HG02981 (cell line): ENCODE data around the gene MYCBPAP.
A peak's percentile ranks its signal among the peaks of the same experiment; 100 is the strongest.

Experiments used
- ATAC-seq: cut with Tn5 transposase; IDR thresholded peaks from one replicate; pipeline ENCODE4 v1.9.1; 2021; ENCODE audit warnings: mild to moderate bottlenecking, moderate library complexity; ENCODE audit not compliant: unreplicated experiment

The MYCBPAP gene

DNA sequence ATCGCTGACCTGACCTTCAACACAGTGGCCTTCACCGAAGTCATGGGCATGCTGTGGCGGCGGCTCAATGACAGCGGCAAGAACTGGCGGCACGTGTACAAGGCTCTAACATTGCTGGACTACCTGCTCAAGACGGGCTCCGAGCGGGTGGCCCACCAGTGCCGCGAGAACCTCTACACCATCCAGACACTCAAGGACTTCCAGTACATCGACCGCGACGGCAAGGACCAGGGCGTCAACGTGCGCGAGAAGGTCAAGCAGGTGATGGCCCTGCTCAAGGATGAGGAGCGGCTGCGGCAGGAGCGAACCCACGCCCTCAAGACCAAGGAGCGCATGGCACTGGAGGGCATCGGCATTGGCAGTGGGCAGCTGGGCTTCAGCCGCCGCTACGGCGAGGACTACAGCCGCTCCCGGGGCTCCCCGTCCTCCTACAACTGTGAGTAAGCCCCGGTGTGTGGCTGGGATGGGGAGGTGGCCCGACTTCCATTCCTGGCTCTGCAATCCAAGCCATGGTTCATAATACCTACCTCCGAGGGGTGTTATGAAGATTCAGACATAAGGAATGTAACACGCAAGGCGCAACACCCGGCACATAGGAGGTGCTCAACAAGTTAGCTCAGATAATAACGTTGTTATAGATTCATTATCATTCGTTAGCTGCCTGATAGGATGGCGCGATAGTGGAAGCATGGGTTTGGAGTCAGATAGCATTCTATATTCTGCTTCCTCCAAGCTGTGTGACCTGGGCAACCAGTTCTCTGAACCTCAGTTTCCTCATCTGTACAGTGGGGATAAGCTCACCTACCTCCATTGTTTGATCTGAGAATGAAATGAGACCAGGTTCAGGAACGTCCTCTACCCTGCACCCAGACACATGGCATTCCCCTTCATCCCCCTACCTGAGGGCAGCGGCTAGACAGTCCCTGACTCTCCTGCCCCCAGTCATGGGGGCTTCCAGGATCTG is 28.7 kb downstream of the MYCBPAP start:
- ATAC-seq = no peak

DNA sequence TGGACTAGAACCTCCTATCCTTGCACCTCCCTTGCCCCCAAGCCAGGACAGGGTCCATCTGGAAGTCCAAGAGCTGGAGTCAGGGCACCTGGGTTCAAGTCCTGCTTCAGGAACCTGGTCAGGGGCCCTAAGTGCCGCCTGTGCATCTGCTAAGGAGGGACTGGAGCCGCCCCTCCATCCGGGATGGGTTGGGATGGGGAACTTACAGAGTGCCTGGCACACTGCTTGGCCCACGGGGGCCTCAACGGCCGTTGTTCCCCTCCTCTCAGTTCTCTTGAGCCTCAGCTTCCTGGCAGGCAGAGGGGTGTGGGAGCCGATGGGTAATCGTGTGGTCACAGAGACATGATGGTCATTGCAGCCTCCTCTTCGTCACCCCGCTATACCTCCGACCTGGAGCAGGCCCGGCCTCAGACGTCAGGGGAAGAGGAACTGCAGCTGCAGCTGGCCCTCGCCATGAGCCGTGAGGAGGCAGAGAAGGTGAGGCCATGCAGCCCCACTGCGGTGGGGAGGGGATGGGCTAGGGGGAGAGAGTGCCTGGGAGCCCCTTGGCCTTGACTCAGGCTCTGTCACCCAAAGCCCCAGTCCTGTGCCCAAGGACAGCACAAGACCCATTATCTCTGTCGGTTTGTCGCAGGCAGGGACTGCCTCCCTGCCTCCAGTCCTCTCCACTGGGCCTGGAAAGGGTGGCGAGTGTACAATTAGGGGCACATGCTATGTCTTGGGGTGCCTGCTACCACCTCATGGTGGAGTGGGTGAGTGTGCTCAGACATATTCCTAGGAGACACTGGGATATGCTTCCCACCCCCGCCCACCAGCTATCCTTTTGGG is 29.7 kb downstream of the MYCBPAP start:
- no peak for ATAC-seq

DNA sequence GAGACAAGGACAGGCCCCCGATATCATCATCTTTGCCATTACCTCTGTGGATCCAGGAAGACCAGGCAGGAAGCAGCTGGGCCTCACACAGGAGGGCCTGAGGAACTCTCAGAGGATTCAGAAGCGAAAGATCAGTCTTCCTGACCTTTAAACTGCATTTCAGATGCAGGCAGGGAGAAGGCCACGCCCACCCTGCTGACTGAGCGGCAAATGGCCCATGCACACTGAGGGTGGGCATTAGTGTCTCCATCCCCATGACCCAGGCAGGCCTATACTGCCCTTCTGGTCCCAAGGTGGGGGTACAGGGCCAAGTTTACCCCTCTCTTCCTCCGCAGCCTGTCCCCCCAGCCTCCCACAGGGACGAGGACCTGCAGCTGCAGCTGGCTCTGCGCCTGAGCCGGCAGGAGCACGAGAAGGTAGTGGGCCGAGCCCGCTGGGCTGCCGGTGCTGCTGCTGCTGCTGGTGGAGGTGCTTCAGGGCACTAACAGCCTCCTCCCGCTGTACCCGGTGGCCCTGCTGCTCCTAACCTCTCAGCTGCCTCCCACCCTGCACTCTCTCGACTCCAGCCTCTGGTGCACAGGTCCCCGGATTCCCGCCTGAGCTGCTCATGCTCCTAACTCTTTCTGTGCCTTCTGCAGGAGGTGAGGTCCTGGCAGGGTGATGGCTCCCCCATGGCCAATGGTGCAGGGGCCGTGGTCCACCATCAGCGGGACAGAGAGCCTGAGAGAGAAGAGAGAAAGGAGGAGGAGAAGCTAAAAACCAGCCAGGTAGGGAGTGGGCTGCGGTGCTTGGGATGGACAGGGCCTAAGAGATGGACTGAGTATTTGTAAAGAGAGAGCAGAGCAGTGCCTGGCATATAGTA is 30.5 kb downstream of the MYCBPAP start:
- no peak for ATAC-seq

DNA sequence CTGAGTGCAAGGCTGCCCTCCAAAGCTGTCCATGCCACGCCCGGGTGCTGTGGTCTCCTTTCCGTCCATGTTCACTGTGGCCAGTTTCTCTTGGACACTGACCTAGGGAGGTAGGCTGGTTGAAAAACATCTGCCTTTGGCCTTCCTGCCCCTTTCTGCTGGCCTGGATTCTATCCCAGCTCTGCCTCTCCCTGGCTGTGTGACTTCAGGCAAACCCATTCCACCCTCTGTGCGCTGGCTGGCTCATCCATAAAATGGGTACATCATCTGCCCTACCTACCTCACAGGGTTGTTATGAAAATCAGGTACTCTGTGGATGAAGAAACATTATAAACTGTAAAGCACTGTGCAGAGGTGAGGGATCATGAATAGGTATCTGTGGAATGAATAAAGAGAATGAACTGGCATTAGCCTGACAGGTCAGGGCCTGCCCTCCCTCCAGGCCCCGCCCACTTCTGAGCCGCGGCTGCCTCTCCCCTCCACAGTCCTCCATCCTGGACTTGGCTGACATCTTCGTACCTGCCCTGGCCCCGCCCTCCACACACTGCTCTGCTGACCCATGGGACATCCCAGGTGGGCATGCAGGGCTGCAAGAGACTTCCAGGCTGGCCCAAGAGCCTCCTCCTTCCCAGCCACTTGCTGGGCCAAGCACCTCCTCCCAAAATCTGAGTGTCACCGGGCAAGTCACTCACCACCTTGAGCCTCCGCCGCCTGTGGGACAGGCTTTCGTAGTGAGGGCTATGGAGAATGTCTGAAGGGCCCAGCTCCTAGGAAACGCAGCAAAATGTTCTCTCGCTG is 31.7 kb downstream of the MYCBPAP start:
- no peak for ATAC-seq

DNA sequence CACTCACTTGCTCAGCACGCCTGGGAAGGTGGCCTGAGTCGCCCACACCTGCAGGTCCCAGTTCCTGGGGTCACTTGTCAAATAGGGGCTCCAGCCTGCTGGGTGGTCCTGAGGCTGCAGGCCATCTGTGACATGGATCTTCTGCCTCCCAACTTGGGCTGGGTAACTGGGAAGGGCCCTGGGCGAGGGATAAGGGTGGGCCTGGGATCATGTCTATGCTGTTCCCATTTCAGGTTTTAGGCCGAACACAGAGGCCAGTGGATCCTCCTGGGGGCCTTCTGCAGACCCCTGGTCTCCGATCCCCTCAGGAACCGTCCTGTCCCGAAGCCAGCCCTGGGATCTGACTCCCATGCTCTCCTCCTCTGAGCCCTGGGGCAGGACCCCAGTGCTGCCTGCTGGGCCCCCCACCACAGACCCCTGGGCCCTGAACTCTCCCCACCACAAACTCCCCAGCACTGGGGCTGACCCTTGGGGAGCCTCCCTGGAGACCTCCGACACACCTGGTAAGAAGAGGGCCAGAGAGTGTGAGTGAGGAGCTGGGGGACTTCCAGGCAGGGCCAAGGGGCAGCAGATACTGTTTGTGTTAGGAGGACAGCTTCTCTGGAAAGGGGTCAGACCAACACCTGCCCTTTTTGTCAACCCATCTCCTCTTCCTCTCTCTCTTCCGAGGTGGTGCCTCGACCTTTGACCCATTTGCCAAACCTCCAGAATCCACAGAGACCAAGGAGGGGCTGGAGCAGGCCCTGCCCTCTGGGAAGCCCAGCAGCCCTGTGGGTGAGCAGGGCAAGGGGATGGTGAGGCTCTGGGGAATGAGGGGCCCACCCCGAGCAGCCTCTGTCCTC is 32.5 kb downstream of the MYCBPAP start:
- ATAC-seq = no peak

DNA sequence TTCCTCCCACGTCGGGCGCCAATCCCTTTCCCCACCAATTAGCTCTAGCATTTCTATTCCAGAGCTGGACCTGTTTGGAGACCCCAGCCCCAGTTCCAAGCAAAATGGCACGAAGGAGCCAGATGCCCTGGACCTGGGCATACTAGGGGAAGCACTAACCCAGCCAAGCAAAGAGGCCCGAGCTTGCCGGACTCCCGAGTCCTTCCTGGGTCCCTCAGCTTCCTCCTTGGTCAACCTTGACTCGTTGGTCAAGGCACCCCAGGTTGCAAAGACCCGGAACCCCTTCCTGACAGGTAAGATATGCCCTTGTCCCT is 33.1 kb downstream of the MYCBPAP start:
- no peak for ATAC-seq

DNA sequence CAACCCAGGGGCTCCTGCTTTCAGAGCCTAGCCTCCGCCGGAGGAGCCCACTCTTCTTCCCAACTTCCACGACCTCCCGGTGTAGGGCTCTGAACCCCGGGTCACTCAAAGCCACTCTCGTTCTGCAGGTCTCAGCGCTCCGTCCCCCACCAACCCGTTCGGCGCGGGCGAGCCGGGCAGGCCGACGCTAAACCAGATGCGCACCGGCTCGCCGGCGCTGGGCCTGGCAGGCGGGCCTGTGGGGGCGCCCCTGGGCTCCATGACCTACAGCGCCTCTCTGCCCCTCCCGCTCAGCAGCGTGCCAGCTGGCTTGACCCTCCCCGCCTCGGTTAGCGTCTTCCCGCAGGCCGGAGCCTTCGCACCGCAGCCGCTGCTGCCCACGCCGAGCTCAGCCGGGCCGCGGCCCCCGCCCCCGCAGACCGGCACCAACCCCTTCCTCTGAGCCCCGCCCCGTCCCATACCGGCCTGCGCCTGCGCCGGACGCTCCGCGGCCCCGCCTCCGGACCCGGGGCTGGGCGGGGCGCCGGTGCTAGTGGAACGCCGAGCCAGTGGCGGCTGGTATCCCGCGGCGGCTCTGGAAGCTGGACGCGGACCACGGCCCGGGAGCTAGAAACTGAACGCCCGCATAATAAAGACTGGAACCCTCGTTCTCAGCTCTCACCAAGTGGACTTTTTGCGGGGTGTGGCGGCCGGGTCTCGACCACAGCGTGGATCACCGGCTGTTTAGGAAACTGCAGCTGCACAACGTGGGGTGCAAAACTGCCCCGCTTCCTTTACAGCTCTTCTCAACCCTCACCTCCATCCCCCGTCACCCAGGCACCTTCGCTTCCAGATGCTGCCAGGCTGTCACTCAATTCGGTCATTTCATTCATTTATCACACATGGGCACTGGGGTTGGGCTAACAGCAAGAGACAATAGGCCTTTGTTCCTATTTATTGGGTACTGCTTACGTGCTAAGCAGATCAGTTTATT is 33.8 kb downstream of the MYCBPAP start:
- peak; percentile 67 for ATAC-seq

DNA sequence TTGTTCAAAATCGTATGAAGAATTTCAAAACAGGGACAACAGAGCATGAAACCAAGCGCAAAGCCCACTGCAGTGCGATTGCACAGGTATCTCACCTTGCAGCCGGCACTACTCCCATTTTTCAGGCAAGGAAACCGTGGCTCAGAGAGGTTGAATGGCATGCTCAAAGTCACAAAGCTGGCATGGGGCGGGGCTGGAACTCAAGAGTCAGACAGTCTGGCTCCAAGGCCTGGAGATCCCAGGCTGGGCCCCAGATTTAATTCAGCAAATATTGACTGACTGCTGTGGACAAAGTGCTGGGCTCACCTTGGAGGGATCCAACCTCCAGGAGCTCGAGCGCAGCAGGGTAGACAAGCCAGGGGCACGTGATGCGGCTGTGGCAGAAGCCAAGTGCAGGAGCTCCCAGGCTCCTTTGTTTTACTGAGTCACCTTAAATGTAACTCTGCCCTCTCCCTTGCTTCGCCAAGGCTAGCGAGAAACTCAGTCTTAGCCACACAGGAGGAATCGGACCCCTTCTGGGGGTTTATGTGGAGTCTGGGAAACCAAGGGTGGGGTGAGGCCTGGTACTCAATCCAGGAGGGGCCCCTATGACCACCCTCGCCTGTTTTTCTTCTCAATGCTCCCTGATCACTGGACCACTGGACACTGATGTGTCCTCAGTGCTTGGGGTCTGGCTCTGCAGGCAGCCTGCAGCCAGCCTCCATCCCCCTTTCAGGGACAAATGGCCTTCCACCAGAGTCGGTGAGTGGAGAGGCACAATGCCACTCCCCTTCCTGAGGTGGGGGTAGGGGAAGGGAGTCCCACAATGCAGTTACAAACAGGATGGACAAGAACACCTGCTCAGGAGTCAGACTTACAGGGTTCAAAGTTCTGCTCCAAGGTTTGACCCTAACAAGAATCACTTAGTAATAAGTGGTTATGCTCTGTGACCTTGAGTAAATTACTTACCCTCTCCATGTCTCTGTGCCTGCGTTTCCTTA is 34.8 kb downstream of the MYCBPAP start:
- ATAC-seq = no peak

DNA sequence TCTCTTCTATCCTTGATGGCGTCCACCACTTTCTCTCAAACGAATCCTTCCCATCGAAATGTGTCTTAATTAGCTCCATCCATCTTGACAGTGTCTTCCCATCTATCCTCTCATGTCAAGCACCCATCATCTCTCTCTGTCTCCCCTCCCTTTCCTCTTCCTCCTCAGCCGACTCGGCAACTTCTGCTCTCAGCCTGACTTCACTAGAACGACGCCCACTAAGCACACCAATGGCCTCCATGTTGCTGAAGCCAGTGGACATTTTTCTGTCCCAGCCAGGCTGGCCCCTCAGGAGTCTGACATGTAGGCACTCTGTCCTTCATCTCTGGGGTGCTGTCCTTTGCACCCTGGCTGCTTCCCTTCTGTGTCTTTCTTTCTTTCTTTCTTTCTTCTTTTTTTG is 36.3 kb downstream of the MYCBPAP start:
- no peak for ATAC-seq

DNA sequence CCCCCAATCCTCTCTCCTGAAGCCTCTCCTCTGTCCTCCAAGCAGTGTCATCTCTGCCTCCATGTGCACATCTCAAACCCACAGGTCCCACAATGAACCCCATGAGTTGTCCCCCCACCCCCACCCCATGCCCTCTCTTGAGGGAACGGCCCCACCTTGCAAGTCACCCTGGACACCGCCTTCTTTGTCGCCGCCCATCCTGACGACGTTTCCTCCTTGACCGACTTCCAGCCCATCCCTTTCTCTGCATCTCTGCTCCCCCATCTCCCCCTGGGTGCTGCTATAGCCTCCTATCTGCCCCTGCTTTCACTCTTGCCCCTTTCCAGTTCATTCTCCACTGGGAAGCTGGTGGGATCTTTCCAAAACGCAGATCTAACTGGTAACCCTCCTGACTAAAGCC is 37.1 kb downstream of the MYCBPAP start:
- ATAC-seq = no peak

DNA sequence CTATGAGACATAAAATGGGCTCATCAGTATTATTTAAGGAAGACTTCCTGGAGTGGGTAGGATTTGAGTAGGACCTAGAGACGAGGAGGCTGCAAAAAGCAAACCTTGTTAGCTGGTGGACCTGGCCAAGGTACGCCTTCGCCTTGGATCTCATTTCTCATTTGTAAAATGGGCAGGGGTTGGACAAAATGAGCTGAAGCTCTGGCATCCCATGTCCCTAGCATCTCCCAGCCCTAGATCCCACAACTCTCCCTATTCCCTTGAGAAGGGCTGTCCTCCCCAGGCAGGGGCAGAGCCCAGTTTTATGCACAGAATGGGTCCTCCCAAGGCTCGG is 38.4 kb downstream of the MYCBPAP start:
- no peak for ATAC-seq

DNA sequence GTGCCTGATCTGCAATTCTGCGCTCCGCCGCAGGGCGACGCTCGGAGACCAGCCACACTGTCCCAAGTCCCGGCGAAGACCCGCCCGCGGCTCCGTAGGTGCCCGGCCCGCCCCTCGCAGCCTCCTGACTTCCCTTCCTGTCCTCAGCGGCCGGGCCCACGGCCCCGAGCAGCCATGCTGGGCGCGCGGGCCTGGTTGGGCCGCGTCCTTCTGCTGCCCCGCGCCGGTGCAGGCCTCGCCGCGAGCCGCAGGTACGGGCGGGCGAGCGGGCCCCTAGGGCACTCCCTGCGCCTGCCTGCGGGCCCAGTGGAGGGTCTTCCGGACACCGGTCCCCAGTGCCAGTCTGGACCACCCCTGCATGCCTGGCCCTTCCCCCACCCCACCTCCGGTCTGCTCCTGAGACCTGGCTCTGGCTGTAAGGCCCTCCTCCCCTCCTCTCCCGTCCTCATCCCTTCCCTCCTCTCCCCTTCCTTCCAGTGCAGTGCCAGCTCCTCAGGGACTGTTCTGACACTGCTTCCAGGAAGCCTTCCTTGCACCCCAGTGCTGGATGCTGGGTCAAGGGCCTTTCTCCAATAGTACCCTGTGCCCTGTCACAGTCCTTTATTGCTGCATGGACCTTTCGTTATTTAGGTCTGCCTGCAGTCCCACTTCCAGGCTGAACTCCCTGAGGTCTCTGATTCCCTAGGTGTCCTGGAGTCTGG is 38.9 kb downstream of the MYCBPAP start, which contains the start of gene SPATA20:
TSS of gene SPATA20 (plus strand) at position 140 of the 701 bp plus-strand sequence. CDS start at position 175, 35 bp downstream.
- ATAC-seq = peak; percentile 73

DNA sequence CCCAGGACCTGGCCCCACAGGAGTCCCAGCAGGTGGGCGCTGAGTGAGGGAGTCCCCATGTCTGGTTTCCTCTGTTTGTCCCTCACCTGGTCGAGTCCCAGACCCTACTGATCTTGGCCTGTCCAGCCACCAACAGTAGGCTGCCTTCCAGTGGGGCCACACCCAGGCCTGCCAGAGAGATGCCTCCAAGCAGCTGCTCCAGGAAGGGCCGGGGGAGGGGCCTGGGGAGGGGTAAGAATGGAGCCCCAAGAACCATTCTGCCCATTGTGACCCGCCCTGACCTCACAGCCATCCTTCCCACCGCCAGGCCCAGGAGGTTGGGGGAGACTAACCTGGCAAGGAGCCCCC is 39.5 kb downstream of the MYCBPAP start:
- ATAC-seq = no peak

DNA sequence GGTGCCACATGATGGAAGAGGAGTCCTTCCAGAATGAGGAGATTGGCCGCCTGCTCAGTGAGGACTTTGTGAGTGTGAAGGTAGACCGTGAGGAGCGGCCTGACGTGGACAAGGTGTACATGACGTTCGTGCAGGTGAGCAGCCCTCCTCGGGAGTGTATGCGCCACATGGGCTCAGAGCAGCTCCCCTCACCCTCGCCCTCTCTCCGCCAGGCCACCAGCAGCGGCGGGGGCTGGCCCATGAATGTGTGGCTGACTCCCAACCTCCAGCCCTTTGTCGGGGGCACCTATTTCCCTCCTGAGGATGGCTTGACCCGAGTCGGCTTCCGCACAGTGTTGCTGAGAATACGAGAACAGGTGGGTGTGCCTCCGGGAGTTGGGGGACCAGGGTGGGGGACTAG is 40.6 kb downstream of the MYCBPAP start:
- no peak for ATAC-seq

DNA sequence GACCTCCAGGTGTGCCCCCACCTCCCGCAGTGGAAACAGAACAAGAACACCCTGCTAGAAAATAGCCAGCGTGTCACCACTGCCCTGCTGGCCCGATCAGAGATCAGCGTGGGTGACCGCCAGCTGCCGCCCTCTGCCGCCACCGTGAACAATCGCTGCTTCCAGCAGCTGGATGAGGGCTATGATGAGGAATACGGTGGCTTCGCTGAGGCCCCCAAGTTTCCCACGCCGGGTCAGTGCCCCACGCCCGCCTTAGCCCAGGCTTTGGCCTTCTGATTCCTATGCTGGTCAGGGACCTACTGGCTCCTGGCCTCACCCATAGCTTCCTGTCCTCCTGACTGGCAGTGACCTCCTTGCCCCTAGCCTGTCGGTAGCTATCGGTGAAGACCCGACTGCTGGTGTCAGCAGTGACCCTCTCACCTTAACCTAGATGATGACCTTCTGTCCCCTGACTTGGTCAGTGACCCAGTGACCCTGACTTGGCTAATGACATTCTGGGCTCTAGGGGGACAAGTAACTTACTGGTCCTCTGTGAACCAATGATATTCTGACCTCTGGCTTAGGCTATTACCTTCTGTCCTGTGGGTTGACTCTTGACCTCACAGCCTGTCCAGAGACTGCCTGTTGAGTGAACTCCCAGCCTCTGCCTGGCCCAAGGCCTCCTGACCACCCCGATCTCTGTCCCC is 41.2 kb downstream of the MYCBPAP start:
- no peak for ATAC-seq

DNA sequence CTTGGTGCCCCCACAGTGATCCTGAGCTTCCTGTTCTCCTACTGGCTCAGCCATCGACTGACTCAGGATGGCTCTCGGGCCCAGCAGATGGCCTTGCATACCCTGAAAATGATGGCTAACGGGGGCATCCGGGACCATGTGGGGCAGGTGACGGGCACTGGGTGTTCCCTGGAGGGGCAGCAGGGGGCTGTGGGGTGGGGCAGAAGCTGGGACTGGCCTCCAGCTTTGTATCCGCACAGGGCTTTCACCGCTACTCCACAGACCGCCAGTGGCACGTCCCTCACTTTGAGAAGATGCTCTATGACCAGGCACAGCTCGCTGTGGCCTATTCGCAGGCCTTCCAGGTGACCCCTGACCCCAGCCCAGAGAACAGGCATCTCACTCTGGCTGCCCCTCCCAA is 41.7 kb downstream of the MYCBPAP start:
- ATAC-seq = no peak
